Stimulated activated CD4-positive, alpha-beta T cell treated with anti-CD3 and anti-CD28 coated beads, Interleukin-2, amount 100 ng/mL, for 4 hours (primary cell): ENCODE measurements around the gene OR2AG2.
"Not testable (repeated sequence)": the region's sequence is repeated elsewhere in the genome, so short reads cannot be mapped to it uniquely, and the experiment has no call there.

Experiments used
- DNase-seq: peaks from one replicate; pipeline ENCODE4 v3.0.0-alpha.2; 2020; ENCODE audit warnings: low read depth

The OR2AG2 gene, protein sequence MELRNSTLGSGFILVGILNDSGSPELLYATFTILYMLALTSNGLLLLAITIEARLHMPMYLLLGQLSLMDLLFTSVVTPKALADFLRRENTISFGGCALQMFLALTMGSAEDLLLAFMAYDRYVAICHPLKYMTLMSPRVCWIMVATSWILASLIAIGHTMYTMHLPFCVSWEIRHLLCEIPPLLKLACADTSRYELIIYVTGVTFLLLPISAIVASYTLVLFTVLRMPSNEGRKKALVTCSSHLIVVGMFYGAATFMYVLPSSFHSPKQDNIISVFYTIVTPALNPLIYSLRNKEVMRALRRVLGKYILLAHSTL

DNA sequence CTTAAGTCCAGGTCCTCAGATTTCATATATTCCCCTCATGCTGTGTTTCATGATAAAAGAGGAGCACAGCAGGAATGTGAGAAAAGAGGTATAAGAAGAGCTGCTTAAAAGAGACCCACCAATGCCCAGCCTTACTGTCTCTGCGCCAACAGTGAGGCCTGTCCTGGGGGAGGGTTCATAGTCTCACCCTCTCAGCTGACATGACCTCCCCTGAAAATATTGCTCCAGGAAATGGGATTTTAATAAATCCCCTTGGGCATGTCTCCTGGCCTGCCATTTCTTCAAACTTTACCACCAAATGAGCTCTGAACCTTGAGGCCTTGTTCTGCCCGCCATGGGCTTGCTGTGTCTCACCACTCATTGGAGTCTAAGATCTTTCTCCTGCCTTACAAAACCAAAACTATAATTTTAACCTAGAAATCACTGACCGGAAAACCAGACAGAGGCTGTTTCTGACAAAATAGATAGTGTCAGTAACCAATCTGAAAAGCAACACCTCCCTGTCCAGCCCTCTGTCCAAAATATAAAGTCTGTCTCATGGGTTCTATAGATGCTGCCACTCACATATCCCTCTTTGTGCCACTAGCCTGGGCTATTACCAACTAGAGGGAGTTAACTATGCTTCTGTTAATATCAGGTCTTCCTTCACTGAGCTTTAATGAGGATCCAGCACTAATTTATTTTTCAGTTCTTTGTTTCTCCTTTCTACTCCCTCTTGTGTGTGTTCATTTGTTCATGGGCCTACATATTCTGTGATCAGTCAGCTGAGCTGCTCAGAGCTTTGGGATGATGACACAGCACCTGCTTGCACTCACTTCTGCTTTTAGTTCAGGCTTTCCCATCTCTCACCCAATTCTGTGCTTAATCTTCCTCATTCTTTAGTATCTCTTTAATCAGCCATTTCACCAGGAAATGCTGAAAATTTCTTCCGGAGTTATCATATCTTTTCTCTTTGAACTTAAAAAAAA is at the start of gene OR2AG2:
OR2AG2 (minus strand) TSS at position 51 of the 968 bp plus-strand sequence. CDS start 3,019 bp downstream, outside the sequence.
- no peak for DNase-seq

DNA sequence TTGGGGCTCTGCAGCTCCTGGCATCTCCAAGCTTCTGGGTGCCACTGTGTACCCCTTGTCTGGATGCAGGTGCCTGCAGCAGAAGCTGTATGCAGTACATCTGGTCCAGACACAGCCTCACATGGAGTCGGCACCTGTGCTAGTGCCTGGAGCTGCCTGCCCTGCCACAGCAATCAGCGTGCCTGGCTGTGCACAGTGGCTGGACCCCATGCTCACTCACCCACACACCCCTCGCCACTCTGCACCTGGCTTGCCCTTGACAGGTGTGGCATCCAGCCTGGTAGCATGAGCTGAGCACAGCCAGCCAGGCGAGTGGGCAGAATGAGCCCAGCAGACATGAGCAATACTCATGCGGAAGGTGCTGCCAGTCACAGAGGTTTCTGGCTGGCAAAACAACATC is 47.2 kb upstream of the OR2AG2 start:
- no peak for DNase-seq

DNA sequence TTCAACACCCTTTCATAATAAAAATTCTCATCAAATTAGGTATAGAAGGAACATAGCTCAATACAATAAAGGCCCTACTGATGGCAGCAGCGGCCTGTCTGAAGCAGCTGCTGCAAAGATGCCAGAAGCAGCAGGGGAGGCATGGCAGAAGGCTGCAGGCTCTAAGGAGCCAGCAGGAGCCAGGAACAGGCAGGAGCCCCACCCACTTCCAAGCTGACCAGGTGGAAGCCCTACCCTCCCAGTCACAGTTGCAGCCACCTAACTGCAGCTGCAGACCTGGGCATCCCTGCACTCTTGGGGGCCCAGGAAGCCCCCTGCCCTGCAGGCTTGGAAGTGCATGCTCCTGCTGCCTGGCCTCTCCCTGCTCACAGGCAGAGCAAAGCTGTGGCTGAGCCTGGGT is 45.9 kb upstream of the OR2AG2 start:
- DNase-seq: no peak

DNA sequence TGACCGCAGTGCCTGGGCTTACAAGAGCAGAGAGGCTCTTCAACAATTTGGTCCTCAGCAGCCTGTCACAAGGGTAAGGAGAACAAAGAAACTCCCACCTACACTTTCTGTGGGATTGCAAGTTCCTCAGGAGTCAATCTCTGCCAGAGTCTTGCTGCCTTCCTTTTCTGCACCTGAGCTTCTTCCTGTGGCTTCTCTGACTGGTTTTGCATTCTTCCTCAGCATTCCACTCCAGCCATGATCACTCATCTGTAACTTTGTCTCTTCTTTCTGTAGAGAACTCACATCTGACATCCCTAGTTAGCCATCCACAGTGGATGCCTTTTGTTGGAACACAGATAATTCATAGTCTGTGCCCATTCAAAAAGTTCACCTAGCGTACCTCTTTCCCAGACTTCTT is 41.9 kb upstream of the OR2AG2 start:
- no peak for DNase-seq

DNA sequence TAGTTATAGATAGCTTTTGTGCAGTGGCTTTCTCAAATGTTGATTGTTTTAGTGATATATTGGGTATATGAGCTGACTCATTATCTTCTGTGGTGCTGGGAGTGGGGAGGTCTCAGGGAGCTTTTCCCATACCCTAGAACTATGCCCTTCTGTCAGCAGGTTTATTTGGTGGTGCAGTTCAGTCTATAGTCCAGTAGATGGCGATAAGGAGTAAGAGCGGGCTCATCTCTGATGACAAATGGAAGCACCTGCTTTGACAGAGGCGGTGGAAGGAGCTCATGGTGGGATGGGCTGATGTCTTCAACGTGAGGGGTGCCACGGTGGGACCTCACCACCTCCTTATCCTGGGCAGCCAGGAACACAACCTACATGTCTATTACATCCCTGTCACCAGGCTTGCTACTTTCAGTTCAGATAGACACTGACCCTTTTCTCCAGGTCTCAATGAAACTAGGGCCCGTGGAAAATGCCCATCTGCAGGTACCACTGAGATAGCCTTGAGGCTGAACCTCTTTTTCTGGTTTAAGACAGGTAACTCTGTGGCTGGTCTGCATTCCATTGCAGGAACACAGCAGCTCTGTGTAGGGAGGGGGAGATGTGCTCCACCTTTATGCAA is 40.7 kb upstream of the OR2AG2 start:
- peak; percentile 16 for DNase-seq

DNA sequence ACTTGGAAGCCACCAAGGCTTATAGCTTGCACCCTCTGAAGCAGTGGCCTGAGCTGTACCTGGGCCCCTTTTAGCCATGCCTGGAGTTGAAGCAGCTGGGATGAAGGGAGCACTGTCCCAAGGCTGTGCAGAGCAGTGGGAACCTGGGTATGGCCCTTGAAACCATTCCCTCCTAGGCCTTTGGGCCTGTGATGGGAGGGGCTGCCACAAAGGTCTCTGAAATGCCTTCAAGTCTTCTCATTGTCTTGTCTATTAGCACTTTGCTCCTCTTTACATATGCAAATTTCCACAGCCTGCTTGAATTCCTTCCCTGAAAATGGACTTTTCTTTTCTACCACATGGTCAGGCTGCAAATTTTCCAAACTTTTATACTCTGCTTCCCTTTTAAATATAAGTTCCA is 29.3 kb upstream of the OR2AG2 start:
- DNase-seq: not testable (repeated sequence)

DNA sequence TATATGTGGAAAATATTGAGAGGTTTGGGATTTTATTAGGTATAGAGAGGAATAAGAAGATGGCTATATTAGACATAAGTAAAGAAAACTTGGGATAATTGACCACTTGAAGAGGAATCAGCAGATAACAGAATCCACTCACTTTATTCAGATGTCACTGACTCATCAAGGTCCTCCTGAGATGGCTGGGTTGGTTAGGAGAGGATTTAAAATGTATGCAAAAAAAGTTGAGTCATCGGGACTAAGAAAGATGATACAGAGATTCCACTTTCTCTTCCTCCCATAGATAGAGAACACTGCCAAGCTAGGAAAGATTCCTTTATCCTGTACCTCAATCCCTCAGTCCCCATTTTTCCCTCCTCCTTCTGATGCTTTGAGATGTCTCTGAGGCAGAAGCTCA is 27.6 kb upstream of the OR2AG2 start, which contains the start of gene OR6A2:
OR6A2 (minus strand) TSS at position 288 of the 400 bp plus-strand sequence. CDS start 3,981 bp downstream, outside the sequence.
- DNase-seq: no peak

DNA sequence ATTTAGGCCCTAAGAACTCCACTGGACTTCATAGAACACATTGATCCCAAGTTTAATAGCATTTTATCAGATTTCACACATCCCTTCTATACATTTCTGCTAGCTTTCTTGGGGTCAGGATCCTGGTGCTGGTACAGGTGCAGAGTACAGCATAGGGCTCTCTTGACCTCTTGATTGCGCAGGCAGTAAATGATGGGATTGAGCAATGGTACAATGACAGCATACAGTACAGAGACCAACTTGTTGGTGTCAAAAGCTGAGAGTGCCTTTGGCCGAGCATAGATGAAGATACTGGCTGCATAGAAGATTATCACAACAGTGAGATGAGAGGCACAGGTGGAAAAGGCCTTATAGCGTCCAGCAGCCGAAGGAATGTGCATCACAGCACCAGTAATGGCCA is 22.9 kb upstream of the OR2AG2 start:
- DNase-seq: no peak

DNA sequence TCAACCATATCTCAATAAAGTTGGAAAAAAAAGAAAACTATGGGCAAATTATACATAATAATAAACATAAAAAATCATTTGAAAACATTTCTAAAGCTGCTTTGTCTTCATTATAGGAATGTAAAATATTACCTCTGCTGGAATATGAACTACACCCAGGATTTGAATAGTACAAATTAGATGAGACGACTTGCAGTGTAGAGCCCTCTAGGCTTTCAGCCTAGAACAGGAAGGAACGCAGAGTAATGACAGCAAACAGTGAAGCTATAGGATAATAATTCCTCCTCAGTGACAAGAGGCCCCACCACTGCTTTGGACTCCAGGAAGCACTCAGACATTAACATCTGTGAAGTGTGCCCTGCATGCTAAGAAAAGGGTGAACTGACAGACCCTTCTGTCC is 18.8 kb upstream of the OR2AG2 start:
- no peak for DNase-seq

DNA sequence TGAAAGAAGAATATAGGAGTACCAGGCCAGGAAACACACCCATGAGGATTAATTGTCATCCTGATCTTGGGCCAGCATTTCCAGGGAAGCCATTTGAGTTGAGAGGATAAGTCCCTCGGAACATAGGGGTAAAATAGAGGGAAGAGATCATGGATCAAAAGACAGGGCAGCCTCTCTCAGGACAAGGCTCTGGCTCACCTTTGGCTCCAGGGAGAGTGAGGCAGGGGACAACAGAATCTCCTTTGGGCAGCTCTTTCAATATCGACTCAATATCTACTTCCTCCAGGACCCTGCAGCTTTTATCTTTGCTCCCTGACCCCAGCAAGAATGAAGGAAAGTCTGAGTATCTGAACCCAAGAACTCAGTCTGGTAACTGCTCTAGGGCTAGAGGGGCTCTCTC is 10.9 kb upstream of the OR2AG2 start, which contains the start of gene OR2AG1:
OR2AG1 (plus strand) TSS at position 301 of the 400 bp plus-strand sequence. CDS start 2,018 bp downstream, outside the sequence.
- no peak for DNase-seq

DNA sequence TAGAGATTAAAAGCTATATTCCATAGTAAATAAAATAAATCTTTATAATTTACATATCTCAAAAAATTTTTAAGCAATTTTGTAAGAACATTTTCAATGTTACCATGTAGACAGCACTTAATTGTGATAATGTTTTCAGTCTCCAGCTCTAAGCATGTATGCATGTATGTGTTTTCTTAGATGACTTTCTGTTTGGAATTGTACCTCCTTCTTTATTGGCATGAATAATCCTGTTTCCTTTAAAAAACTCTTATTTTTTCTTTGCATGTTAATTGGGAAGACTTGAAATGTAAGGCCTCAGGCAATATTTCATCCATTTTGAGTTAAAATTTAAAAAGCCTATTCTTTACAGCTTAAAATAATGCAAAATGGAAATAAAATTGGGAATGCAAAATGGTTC is 9.1 kb upstream of the OR2AG2 start:
- no peak for DNase-seq

DNA sequence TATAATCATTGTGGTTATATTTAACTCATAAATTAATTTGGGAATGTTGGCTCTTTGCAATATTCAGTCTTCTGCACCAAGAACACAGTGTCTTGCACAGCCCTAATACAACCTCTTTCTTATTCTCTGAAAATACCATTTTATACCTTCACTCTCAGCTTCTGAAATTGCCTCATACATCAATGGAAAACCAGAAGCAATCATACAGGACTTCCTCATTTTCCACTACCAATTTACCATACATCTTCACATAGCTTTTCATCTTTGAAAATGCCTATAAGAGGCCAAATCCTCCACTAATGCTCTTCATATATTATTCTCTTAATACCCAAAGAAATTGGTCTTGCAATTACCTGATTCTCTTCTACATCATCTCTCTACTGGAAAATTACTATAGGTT is 6.7 kb upstream of the OR2AG2 start:
- no peak for DNase-seq

DNA sequence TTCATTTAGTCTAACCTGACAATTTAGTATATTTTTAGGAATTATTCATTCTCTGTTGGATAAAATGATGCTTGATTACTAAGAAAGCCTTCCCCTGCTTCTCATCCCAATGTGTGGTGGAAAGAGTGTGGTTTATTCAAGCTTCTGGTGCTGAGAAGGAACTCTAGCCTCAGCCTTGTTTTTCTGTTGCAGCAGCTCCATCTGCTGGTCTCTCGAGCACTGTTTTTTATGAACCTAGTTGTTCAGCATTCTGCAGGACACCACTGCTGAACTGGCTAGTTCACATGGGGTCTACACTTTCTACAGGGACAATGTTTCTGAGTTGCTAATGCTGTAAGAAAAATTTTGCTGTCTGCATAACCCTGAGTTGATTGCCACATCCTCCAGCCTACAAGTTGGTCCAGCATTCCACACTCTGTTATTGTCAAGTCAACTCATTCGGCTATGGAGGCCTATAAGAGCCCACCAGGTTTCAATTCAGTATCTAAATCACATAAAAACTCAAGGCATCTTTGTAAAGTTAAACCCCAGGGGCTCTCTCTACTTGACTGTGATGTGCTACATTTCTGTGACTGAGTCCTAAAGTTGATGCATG is 14.3 kb downstream of the OR2AG2 start:
- peak; percentile 40 for DNase-seq

DNA sequence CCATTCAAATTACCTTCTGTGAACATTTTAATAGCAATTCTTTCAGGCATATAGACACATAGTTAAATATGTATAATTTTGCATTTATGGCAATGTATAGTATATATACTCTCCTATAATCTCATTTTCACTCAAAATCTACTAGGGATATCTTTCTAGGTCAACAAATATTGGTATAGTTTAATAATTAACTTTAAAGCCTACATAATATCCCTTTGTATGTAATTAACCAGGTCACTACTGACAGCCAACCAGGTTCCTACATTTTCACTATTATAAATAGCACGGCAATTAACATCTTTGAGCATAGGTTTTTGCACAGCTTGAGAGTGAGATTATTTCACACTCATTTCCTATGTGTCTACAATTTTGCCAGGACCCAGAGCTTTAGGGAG is 15.8 kb downstream of the OR2AG2 start:
- no peak for DNase-seq

DNA sequence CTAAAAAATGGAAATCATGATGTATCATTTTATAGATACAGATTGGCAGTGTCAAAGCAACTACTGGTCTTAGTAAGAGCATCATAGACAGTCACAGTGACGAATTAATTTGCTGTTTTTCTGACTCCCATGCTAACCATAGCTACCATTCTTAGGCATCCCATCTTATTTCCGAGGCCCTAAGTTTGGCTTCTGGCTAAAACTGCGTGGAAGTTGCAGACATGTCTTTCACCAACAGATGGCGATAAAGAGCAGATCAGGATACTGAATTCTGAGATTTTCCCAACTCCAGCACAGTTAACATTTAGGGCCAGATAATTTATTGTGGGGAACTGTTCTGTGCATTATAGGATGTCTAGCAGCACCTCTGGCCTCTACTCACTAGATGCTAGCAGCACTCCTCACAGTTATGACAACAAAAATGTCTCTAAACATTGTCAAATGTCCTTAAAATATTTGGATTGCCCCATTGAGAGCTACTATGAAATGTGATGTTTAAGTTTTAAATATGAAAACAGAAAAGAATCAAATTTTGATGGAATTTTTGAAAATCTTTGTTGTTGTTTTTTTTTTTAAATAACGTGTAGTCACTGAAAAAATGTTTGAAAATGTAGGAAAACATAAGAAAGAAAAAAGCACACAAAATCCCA is 16.3 kb downstream of the OR2AG2 start:
- no peak for DNase-seq

DNA sequence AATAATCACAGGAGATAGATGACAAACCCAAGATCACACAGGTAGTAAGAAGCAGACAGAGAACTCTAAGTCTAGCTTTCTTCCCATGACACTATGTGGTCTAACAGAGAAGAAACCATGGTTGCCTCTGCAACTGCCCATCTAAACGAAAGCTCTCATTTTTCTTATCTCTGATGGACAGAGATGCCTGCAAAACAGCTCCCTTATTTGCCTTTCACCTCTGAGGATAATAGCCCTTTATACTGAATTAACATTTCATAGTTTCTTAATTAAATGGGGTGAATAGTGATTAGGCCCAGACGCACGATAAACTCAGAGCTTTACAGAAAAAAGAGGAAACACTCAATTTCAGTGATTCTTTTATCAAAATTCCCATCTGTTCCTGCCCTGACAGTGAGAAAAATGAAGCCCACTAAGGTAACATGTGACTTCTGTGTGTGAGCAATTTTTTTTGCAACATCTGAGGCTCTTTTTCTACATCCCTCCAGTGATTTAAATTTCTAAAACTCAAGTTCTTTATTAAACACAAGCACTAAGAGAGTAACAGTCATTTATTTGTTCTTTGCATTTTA is 24.6 kb downstream of the OR2AG2 start:
- no peak for DNase-seq

DNA sequence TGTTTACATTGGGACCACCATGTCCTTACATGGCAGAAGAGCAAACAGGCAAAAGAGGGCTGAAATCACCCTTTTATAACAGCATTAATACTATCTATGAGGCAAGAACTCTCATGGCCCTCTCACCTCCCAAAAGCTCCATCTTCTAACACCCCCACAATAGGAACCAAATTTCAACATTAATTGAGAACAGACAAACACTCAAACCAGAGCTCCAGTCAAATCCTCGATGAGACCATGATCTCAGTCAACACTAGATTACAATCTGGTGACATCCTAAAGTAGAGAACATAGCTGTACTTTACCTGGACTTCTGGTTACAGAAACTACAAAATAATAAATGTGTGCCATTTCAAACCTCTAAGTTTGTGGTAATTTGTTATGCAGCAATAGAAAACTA is 25.1 kb downstream of the OR2AG2 start:
- DNase-seq: no peak

DNA sequence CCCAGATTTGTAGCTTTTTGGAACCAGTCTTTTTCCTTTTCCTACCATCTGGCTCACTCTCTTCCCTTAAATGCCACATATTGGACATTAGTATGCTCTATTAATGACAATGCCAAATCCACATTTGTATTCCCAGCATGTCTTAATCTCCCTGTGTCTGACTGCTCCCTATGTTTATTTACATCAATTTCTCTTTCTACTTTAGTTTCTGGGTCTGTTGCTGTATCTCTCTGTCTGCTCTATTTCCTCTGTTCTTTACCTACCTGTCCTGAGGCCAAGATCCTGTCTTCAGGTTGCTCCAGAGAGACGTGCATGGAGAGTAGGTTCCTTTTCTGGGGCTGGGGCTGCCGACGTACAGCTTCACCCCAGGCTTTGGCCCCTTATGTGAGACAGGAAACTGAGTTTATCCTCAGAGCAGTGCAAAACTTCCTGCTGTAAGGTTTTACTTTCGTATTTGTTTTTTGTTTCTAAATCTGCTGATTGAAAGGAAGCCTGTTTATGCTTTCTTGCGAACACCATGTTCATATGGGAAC is 25.6 kb downstream of the OR2AG2 start:
- peak; percentile 24 for DNase-seq

DNA sequence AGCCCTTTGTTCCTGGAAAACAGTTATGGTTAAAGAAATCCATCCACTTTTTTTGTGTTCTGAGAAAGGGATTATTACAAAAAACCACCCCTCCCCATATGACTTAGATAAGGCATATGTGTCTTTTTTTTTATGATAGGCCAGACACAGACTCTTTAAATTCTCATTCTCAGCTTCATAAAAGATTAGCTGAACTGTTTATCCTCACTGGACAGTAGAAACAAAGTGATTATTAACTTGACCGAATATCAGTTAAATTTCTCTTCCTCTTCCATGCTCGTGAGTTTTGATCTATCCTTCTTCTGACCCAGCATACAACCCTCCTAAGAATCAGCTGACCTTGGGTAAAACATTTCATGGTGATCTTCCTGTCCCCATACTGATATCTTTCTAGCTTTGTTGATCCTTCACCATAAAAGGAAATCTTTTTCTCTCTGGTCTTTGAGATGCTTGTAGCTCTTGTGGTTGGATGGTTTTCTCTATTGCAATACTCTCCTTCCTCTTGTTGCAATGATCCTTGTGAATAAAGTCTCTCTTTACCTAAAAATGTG is 26.2 kb downstream of the OR2AG2 start:
- no peak for DNase-seq

DNA sequence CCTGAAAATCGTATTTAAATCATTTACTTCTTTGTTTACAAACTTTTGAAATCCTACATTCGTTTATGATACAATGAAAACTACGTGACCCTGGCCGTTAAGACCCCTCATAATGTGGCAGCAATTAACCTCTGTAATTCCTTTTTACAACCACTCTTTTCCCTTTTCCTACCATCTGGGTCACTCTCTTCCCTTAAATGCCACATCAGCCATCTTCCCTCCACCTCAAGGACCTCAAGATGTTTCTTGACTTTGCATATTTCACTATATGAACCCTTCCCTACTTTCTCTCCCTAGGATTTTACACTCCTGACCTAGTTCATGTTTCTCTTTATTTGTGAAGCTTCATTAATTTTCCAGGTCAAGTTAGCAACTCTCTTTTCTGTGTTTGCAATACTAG is 26.8 kb downstream of the OR2AG2 start:
- DNase-seq: no peak

DNA sequence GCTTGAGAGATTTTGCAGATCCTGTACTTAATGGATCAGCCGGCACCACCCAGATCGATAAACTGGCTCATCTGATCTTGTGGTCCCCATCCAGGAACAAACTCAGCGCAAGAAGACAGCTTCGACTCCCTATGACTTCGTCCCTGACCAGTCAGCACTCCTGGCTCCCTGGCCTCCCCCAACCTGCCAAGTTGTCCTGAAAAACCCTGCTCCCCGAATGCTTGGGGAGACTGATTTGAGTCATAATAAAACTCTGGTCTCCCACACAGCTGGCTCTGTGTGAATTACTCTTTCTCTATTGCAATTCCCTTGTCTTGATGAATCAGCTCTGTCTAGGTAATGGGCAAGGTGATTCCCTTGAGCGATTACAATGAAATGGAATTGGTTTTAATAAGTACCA is 29.5 kb downstream of the OR2AG2 start:
- DNase-seq: peak; percentile 18
